Keratinocyte (primary cell): ENCODE results near the gene PHYH. TPM values are rescaled to one million over a fixed set of nuclear protein-coding genes. Genes with fewer than 3 reads are reported as not detected.
"Not testable (repeated sequence)": the region's sequence is repeated elsewhere in the genome, so short reads cannot be mapped to it uniquely, and the experiment has no call there.

Source experiments
- DNase-seq: peaks from one replicate; pipeline ENCODE4 v3.0.0-alpha.2; 2011; ENCODE audit warnings: low read depth, missing footprints, low spot score
- FAIRE-seq: peaks from 2 replicates; lab custom pipeline; 2011; peaks lifted over from hg19 to GRCh38; lab: Jason Lieb, UNC
- H2AFZ ChIP-seq: 2 replicates; pipeline ENCODE4 v1.6.0; 2012; ENCODE audit warnings: low read length, control low read depth, inconsistent platforms; ENCODE audit not compliant: control insufficient read depth
- H3K27ac ChIP-seq: 2 replicates; pipeline ENCODE4 v1.5.1; 2011; ENCODE audit warnings: low read length; ENCODE audit not compliant: control insufficient read depth, insufficient read depth
- H3K27me3 ChIP-seq: 3 replicates; pipeline ENCODE4 v1.6.0; 2011; ENCODE audit warnings: low read length; ENCODE audit not compliant: control insufficient read depth, insufficient read depth; ENCODE audit errors: extremely low read depth
- H3K36me3 ChIP-seq, 2 experiments: 2 replicates in 1 of 2; 3 replicates in 1 of 2; pipeline ENCODE4 v1.5.1; 2011; ENCODE audit warnings: low read length in 2 of 2, mild to moderate bottlenecking in 1 of 2; ENCODE audit not compliant: control insufficient read depth in 2 of 2, insufficient read depth in 2 of 2; ENCODE audit errors: extremely low read depth in 1 of 2
- H3K4me1 ChIP-seq: 3 replicates; pipeline ENCODE4 v1.5.1; 2011; ENCODE audit warnings: low read length; ENCODE audit not compliant: control insufficient read depth, insufficient read depth; ENCODE audit errors: extremely low read depth
- H3K4me2 ChIP-seq: 3 replicates; pipeline ENCODE4 v1.6.0; 2011; ENCODE audit warnings: low read depth, low read length; ENCODE audit not compliant: control insufficient read depth, insufficient read depth; ENCODE audit errors: extremely low read depth
- H3K4me3 ChIP-seq, 3 experiments: fragments of 200-600 bp in 1 of 3; sonication (generic) in 1 of 3; 2 replicates in 2 of 3; 3 replicates in 1 of 3; pipeline ENCODE4 v1.5.1; 2011 to 2016; ENCODE audit warnings: low read length in 3 of 3, mild to moderate bottlenecking in 3 of 3, control low read depth in 2 of 3, inconsistent platforms in 1 of 3, low read depth in 1 of 3, mixed read lengths in 1 of 3, mixed run types in 1 of 3, moderate library complexity in 1 of 3; ENCODE audit not compliant: control insufficient read depth in 2 of 3, insufficient read depth in 2 of 3; ENCODE audit errors: extremely low read depth in 1 of 3
- H3K79me2 ChIP-seq: 2 replicates; pipeline ENCODE4 v1.6.0; 2012; ENCODE audit warnings: low read length; ENCODE audit not compliant: control insufficient read depth, insufficient read depth
- H3K9ac ChIP-seq: 3 replicates; pipeline ENCODE4 v1.6.0; 2011; ENCODE audit warnings: low read length; ENCODE audit not compliant: control insufficient read depth, insufficient read depth; ENCODE audit errors: extremely low read depth
- H3K9me1 ChIP-seq: 3 replicates; pipeline ENCODE4 v1.6.0; 2011; ENCODE audit warnings: low read length; ENCODE audit not compliant: control insufficient read depth, insufficient read depth; ENCODE audit errors: extremely low read depth
- H3K9me3 ChIP-seq: 2 replicates; pipeline ENCODE4 v1.5.1; 2012; ENCODE audit warnings: low read depth, low read length; ENCODE audit not compliant: control insufficient read depth
- H4K20me1 ChIP-seq: 3 replicates; pipeline ENCODE4 v1.6.0; 2011; ENCODE audit warnings: low read length; ENCODE audit not compliant: control insufficient read depth, insufficient read depth; ENCODE audit errors: extremely low read depth
- EZH2 ChIP-seq: IDR thresholded peaks from one replicate; pipeline ENCODE4 v1.6.1; 2012; ENCODE audit warnings: inconsistent platforms, mild to moderate bottlenecking, low read length, moderate library complexity
- dilution Hi-C: fragments of 300-500 bp; cut with MboI; formaldehyde crosslinking; loops from one replicate; pipeline ENCODE4 v1.7.0; 2020; ENCODE audit warnings: low sequenced_read_pairs; ENCODE audit not compliant: extremely low pct_ligation_motif_present
- polyA plus RNA-seq, 5 experiments: library from polyadenylated mRNA; depleted of rRNA in 3 of 5; stranded (reverse) in 3 of 5; stranded (forward) in 1 of 5; unstranded in 1 of 5; fragments of >200 nt; gene quantifications; 1 replicate in 1 of 5; 2 replicates in 3 of 5; 3 replicates in 1 of 5; pipeline versions ENCODE4 v1.2.1 to v1.2.3, GENCODE V29; 2011 to 2012; ENCODE audit warnings: missing spikeins in 2 of 5, low read depth in 1 of 5, low replicate concordance in 1 of 5
- TF ChIP-seq, protein P1 (sequence below), 3 experiments: IDR thresholded peaks in 1 of 3; conservative IDR thresholded peaks in 1 of 3; optimal IDR thresholded peaks in 1 of 3; 2 replicates in 2 of 3; 3 replicates in 1 of 3; pipeline versions ENCODE3 to v1.5.1; 2011; ENCODE audit warnings: low read length in 3 of 3, mild to moderate bottlenecking in 3 of 3, moderate library complexity in 2 of 3, control low read depth in 1 of 3, inconsistent platforms in 1 of 3; ENCODE audit not compliant: insufficient read depth in 2 of 3; ENCODE audit errors: extremely low read depth in 1 of 3

PHYH gene
- polyA plus RNA-seq, 1 donor (not counting 4 experiments of a cell fraction or from before 2014, with no cell fraction given) = 11.5 TPM

DNA sequence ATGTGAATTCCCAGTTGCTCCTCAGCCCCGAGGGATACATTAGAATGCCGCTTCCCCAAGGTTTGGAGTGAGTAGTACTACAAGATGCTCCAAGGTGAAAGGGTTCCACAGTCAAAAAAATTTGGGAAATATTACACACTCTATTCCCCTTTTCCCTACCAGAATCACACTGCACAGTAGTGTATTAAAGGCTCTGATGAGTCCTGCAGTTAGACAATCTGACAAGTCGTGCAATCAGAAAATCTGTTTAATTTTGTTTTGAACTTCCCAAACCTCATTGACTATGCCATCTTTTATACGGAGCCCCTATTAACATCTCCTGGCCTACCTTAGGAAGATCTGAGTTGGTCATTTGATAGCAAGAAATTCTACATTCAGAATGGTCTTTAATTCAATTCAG lies 52.1 kb downstream of the PHYH start:
- no peak overlapping the region for H3K4me3 ChIP-seq
- no peaks in the 10 kb centered on the region for H3K9me3 ChIP-seq
- dilution Hi-C loops = no loop called here
- no peak overlapping the region for H3K4me2 ChIP-seq
- no peaks in the 10 kb centered on the region for H3K27me3 ChIP-seq
- TF ChIP-seq EZH2 = no peak
- TF ChIP-seq, protein P1, sequence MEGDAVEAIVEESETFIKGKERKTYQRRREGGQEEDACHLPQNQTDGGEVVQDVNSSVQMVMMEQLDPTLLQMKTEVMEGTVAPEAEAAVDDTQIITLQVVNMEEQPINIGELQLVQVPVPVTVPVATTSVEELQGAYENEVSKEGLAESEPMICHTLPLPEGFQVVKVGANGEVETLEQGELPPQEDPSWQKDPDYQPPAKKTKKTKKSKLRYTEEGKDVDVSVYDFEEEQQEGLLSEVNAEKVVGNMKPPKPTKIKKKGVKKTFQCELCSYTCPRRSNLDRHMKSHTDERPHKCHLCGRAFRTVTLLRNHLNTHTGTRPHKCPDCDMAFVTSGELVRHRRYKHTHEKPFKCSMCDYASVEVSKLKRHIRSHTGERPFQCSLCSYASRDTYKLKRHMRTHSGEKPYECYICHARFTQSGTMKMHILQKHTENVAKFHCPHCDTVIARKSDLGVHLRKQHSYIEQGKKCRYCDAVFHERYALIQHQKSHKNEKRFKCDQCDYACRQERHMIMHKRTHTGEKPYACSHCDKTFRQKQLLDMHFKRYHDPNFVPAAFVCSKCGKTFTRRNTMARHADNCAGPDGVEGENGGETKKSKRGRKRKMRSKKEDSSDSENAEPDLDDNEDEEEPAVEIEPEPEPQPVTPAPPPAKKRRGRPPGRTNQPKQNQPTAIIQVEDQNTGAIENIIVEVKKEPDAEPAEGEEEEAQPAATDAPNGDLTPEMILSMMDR (optimal IDR thresholded peaks at IDR 0.05 in 1 of 3, IDR thresholded peaks at IDR 0.05 in 1 of 3, conservative IDR thresholded peaks at IDR 0.05 in 1 of 3; ENCODE audit: extremely low read depth in 1 of 3, insufficient read depth in 2 of 3, low read length in 3 of 3) = no peak
- no peak overlapping the region for H2AFZ ChIP-seq
- H3K4me1 ChIP-seq = no peaks in the 10 kb centered on the region
- FAIRE-seq = no peak
- no peaks in the 10 kb centered on the region for H4K20me1 ChIP-seq
- H3K9ac ChIP-seq = no peak overlapping the region
- no peaks in the 10 kb centered on the region for H3K36me3 ChIP-seq
- no peaks in the 10 kb centered on the region for H3K79me2 ChIP-seq
- no peak for DNase-seq
- no peak overlapping the region for H3K27ac ChIP-seq
- no peaks in the 10 kb centered on the region for H3K9me1 ChIP-seq

- dilution Hi-C loops = no loop called here
These were observed 52.6 kb downstream of the PHYH start for GRCh38 chr10:13247246-13247645.

DNA sequence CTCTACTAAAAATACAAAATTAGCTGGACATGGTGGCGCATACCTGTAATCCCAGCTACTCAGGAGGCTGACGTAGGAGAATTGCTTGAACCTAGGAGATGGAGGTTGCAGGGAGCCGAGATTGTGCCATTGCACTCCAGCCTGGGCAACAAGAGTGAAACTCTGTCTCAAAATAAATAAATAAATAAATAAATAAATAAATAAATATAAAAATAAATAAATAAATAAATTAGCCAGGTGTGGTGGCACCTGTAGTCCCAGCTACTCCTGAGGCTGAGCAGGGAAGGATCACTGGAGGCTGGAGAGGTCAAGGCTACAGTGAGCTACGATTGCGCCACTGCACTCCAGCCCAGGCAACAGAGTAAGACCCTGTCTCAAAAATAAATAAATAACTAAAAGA lies 57.6 kb downstream of the PHYH start:
- H3K36me3 ChIP-seq, H3K79me2 ChIP-seq, H3K9me1 ChIP-seq, H3K4me2 ChIP-seq, H3K27ac ChIP-seq, H3K4me3 ChIP-seq, DNase-seq, H3K9ac ChIP-seq, H2AFZ ChIP-seq, H4K20me1 ChIP-seq, H3K9me3 ChIP-seq, H3K27me3 ChIP-seq, H3K4me1 ChIP-seq, dilution Hi-C loops, FAIRE-seq: not testable (repeated sequence)

More at GRCh38 chr10:13247246-13247645, 52.6 kb downstream of the PHYH start:
- H4K20me1 ChIP-seq = no peaks in the 10 kb centered on the region
- no peaks in the 10 kb centered on the region for H3K9me1 ChIP-seq
- H3K27ac ChIP-seq = no peak overlapping the region
- H3K79me2 ChIP-seq = no peaks in the 10 kb centered on the region
- no peaks in the 10 kb centered on the region for H3K9me3 ChIP-seq
- no peak overlapping the region for H3K4me2 ChIP-seq
- H3K4me1 ChIP-seq = no peaks in the 10 kb centered on the region
- H3K9ac ChIP-seq = no peak overlapping the region
- no peak overlapping the region for H3K4me3 ChIP-seq
- H3K27me3 ChIP-seq = no peaks in the 10 kb centered on the region
- H2AFZ ChIP-seq = no peak overlapping the region
- no peak for DNase-seq
- no peak for TF ChIP-seq EZH2
- TF ChIP-seq, protein P1 (optimal IDR thresholded peaks at IDR 0.05 in 1 of 3, IDR thresholded peaks at IDR 0.05 in 1 of 3, conservative IDR thresholded peaks at IDR 0.05 in 1 of 3; ENCODE audit: extremely low read depth in 1 of 3, insufficient read depth in 2 of 3, low read length in 3 of 3) = no peak
- FAIRE-seq = no peak
- H3K36me3 ChIP-seq = no peaks in the 10 kb centered on the region
